ENCODE measurements around the gene PTPRK. TPM values are rescaled to one million over a fixed set of nuclear protein-coding genes. Genes with fewer than 3 reads are reported as not detected.

The PTPRK gene
- total RNA-seq, 1 donor from 2014 or later = 13.6 TPM

GRCh38 chr6:128395188-128395587 is 125.2 kb downstream of the PTPRK start:
- no peak for DNase-seq (ENCODE audit: low spot score)

GRCh38 chr6:128394167-128394566 is 126.2 kb downstream of the PTPRK start:
- DNase-seq (ENCODE audit: low spot score) = no peak

DNA sequence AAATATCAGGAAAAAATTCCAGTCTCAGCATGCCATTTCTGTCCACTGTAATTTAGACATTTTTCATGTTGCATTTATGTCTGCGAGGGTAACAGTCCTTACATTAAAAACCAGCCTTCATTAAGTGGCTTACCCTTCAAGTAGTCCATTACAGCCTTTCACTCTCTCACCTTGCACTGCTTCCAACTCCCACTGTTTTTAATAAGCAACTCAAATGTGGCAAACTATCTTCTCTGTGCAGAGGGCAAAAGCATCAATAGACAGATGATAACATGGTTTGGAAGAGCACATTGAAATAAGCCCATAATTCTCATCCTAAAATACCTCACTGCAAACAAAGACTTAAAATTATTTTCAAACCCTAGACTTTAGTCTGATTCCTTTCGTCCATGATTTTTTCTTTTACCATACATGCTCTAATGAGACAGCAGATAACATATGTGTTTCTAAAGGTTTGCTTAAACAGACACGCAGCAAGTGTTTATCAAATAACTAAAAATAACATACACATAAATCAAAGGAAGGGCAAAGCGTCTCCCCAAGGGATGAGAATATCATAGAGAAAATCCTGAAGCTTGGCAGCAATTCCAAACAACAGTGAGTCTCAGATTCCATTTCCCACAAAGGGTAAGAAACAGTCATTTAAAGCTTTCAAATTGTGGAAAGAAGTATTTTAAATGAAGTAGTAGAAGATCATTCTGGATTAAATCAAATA is 130.4 kb downstream of the PTPRK start:
- no peak for DNase-seq (ENCODE audit: low spot score)

- DNase-seq (ENCODE audit: low spot score) = no peak
Observed at GRCh38 chr6:128388380-128388779, 132.0 kb downstream of the PTPRK start.

DNA sequence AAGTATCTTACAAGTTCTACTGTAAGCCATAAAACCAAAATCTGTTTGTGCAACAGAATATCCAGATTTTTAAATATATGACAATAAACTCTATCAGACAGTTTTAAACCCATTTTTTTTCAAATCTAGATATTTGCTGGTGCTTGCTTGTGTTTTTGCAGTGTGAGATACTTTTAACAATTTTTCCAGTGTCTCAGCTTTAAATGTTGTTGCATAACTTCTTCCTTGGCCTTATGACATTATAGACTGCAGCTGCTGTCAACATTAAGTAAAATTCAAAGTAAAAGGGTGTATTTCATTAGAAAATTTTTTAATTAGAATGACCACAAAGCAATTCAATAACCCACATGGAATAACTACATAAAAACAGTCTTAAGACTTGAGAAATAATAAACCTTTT is 139.5 kb downstream of the PTPRK start:
- DNase-seq (ENCODE audit: low spot score) = no peak

- DNase-seq (ENCODE audit: low spot score) = no peak
Observed at GRCh38 chr6:128379577-128379976, 140.8 kb downstream of the PTPRK start.

DNA sequence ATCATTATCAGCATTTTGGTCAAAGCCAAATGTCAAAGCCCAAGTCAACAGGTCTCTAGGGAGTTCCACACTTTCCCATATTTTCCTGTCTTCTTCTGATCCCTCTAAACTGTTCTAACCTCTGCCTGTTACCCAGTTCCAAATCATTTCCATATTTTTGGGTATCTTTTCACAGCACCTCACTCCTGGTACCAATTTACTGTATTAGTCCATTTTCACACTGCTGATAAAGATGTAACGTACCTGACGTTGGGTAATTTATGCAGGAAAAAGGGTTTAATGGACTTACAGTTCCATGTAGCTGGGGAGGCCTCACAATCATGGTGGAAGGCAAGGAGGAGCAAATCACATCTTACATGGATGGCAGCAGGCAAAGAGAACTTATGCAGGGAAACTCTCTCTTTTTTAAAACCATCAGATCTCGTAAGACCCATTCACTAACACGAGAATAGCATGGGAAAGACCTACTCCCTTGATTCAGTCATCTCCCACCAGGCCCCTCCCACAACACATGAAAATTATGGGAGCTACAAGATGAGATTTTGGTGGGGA is 143.4 kb downstream of the PTPRK start:
- no peak for DNase-seq (ENCODE audit: low spot score)

DNA sequence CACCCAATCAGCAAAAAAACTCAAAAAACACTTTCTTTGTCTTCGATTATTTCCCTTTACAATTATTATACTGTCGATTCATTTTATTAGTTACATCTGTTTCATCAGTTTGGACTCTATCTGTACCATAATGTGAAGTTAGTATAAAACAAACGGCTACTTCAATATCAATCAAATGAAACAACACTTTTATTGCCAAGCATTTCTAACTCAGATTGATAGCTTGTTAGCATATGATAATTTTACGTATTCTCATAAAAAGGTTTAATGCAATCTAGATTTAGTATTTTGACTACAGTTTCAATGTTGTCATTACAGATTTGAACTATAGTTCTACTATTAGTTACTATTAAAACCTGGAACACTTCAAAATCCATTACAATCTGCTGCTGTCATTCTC is 149.3 kb downstream of the PTPRK start:
- DNase-seq (ENCODE audit: low spot score) = no peak

DNA sequence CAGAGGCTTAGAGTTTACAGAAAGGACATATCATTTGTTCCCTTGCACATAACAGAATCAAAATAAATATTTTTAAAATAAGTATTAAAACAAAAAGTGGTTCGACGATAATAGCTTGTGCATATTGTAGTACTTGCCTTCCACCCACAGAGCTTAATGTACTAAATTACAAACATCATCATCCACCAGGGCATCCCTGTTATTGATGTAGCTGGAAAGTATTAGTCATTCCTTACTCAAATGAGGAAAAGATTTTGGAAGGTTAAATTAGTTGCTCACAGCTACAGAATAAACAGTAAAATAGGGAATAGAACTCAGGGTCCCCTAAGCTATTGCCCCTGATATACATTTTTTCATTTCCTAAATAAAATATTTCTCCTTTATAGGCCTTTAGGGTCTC is 150.3 kb downstream of the PTPRK start:
- no peak for DNase-seq (ENCODE audit: low spot score)

DNA sequence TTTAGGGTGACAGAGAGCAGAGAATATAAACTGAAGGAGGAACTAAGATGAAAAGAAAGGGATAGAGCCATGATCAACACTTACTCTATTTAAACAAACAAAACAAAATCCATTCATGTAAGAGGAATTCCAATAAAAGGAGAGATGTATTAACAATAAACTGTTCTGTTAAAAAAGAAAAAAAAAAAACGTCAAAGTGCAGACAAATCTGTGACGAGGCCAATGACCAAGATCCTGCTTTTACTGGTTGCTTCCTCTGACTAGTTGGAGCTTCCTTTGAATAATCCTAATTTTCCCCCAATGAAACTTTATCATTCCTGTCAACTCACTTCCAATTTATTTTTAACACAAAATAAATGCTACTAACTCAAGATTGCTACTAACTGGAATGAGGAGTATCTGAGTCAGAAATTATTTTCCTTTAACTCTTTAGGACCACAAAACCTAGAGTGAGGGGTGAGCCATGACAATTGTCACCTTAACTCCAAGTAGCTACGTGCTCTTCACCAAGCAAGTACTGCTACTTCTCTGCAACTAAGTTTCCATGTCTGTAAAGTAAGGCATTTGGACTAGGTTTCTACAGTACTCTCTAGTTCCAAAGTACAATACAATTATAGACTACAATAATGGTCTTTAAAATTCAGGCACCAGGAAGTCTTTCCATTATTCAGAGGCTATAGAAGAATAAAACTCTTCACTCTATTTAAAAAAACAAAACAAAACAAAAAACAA is 152.0 kb downstream of the PTPRK start:
- no peak for DNase-seq (ENCODE audit: low spot score)

DNA sequence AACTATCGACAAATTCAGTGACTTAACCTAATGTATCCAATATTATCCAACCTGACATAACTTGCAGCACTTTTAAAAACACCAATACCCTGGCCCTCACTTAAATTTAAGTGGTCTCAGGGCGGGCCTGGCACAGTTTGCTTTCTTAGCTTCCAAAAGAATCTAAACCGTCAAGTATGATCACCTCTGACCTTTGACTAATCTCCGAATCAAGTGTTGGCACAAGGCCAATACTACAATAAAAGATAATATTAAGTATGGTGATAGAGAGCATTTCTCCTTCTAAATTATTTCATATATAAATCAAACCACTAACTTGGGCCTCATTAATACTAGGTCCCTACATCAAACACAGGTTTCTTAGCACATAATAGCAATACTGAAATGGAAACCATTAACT is 153.0 kb downstream of the PTPRK start:
- DNase-seq (ENCODE audit: low spot score) = no peak

- no peak for DNase-seq (ENCODE audit: low spot score)
Observed at GRCh38 chr6:128365520-128366160, 154.8 kb downstream of the PTPRK start.

- DNase-seq (ENCODE audit: low spot score) = no peak
Observed at GRCh38 chr6:128364766-128365519, 155.5 kb downstream of the PTPRK start.

GRCh38 chr6:128363020-128363813 is 157.2 kb downstream of the PTPRK start:
- DNase-seq (ENCODE audit: low spot score) = no peak

DNA sequence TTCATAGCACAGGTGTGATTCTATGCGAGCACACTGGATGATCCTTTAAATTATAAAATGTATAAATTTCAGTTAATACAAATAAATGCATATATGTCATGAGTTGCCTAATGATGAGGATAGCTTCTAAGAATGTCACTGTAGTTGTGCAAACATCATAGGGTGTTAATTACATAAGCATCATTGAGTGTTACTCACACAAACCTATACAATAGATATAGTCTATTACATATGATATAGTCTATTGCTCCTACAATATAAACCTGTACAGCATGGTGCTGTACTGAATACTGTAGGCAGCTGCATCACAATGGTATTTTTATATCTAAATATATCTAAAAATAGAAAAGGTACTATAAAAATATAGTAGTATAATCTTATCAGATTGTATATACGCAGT is 159.0 kb downstream of the PTPRK start:
- DNase-seq (ENCODE audit: low spot score) = no peak

- DNase-seq (ENCODE audit: low spot score) = no peak
Observed at GRCh38 chr6:128358244-128358776, 162.1 kb downstream of the PTPRK start.

DNA sequence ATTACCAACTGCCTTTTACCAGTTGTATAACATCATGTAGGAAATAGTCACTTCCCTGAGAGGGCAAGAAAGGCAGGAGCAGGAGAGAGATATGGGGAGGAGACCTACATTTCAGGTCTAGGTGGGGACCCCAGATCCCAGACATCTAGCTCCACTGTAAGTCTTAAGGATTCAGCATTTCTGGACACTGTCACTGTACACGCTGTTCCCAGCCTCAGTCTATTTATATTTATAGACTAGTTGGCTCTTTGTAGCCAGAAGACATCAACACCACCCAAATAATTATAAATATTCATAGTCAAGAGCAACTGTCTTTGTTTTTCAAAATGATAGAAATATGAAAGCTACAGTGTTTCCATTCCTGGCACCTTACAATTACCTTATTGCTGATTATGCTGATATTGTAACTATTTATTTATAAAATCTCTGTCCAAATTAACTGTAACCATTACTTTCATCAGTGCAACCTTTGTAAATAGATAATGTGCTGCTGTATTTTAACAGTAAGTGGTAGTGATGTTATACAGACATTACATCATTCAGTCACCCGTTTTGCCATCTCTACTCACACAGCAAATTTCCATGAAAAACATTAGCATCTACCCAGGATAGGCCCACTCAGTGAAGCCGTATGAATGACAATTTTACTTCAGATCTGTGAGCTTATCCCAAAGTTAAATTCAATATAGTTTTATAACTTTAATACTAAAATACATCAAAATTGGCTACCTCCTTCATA is 162.8 kb downstream of the PTPRK start:
- DNase-seq (ENCODE audit: low spot score) = no peak

- no peak for DNase-seq (ENCODE audit: low spot score)
Observed at GRCh38 chr6:128352366-128352765, 168.0 kb downstream of the PTPRK start.

DNA sequence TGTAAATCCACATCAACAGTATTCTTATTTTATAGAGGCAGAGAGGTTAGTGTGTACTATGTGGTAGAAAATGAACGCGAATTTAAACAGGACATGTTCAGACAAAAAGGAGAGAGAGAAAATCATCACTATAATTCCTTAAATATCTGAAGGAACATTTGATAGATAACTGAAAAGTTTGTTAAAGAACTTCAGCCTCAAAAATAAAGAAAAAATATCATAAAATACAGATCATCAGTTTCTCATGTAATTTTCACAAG is 169.2 kb downstream of the PTPRK start:
- no peak for DNase-seq (ENCODE audit: low spot score)
